Thymus (tissue), 11 donors: ENCODE data around the gene DOCK1. TPM values are rescaled to one million over a fixed set of nuclear protein-coding genes. Genes with fewer than 3 reads are reported as not detected.

ENCODE experiments used
- DNase-seq, 9 donors: peaks; one replicate each; pipeline ENCODE4 v3.0.0-alpha.2; 2013; ENCODE audit warnings: low spot score in 9 of 9, low read depth in 6 of 9, missing footprints in 1 of 9
- H3K27ac ChIP-seq, 2 donors: one replicate each; pipeline ENCODE4 v1.5.1; 2013; ENCODE audit warnings: control low read depth in 1 of 2, low read depth in 1 of 2, low read length in 1 of 2, mild to moderate bottlenecking in 1 of 2, moderate library complexity in 1 of 2
- H3K27me3 ChIP-seq, 2 donors: one replicate each; pipeline ENCODE4 v1.5.1; 2013; ENCODE audit warnings: low read length in 1 of 2; ENCODE audit not compliant: control insufficient read depth in 2 of 2, insufficient read depth in 1 of 2
- H3K36me3 ChIP-seq, 2 donors: one replicate each; pipeline ENCODE4 v1.5.1; 2013; ENCODE audit warnings: low read length in 1 of 2, mild to moderate bottlenecking in 1 of 2, moderate library complexity in 1 of 2; ENCODE audit not compliant: control insufficient read depth in 2 of 2, insufficient read depth in 2 of 2
- H3K4me1 ChIP-seq, 2 donors: one replicate each; pipeline ENCODE4 v1.5.1; 2013; ENCODE audit warnings: low read length in 2 of 2; ENCODE audit not compliant: control insufficient read depth in 2 of 2, insufficient read depth in 2 of 2
- H3K4me3 ChIP-seq, 2 donors: one replicate each; pipeline ENCODE4 v1.5.1; 2013; ENCODE audit warnings: low read length in 2 of 2, control low read depth in 1 of 2, mild to moderate bottlenecking in 1 of 2
- H3K9me3 ChIP-seq, 2 donors: one replicate each; pipeline ENCODE4 v1.5.1; 2013; ENCODE audit warnings: low read length in 1 of 2, mild to moderate bottlenecking in 1 of 2; ENCODE audit not compliant: control insufficient read depth in 2 of 2, insufficient read depth in 1 of 2
- WGBS: extraction: QIAGEN DNeasy Blood & Tissue Kit; methylation state at CpG from one replicate; pipeline ENCODE4 v1.1.7; 2013; 5-methylcytosine and 5-hydroxymethylcytosine counted together
- polyA plus RNA-seq: library from polyadenylated mRNA; stranded (reverse); fragments of 200-250 nt; gene quantifications from one replicate; pipeline ENCODE4 v1.2.3, GENCODE V29; 2013
- total RNA-seq: library from RNA; stranded (reverse); fragments of 120-200 nt; gene quantifications from one replicate; pipeline ENCODE4 v1.2.4, GENCODE V29; 2013
- donor health status: healthy.

The DOCK1 gene
- total and polyA plus RNA-seq, 2 donors, result 10.2 to 11.7 TPM

DNA sequence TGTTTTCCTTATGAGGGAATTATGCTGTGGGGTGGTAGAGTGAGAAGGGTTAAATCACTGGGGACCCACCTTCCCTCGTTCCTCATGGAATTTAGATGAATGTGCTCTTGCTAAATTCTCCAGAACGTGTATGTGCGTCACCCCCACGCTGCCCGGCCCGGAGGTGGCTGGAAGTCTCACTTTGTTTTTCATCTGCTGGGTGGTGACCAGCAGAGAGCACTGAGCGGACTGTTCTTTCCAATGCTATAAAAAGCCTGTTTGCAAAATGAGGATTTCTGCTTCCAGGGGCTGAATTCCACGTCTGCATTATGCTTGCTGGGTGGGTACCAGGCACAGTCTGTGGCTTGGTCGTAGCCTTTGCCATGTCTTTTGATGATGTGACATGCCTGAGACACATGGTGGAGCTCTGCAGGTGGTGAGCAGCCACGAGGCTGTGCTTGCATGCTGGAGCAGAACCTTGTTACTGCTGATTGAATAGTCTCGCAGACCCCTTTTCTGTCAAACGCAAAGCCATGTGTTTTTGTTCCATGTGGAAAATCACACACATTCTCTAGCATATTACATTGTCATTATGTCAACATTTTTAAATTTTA is 323.1 kb downstream of the DOCK1 start:
- 80% methylated on average over 12 of the region's 12 CpGs for WGBS
- Histone ChIP-seq H3K4me1 (no peaks in the 10 kb centered on the region), H3K36me3 (no peaks in the 10 kb centered on the region), H3K9me3 (no peaks in the 10 kb centered on the region), H3K27ac (no peak overlapping the region), H3K4me3 (no peak overlapping the region), H3K27me3 (no peaks in the 10 kb centered on the region)
- peak in 3 of 9 donors; percentile 10 to 45 (median 28) for DNase-seq

DNA sequence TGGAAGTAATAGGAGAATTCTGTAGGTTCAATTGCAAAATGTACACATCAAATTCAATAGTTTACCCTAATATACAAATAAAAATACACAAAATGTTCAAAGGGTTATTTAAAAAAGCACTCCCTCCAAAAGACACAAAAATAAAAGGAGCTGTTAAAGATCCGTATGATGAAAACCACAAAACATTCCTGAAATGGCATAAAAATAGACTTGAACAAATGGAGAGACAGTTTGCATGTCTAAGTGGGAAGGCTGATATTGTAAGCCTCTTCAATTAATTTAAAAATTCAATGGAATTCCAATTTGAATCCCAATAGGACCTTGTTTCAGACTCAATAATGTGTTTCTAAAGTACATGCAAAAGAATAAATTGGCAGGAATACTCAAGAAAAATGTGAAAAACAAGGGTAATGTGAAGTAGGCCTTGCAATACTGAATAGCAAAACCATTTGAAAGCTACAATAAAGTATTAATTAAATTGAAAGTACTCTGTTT is 329.1 kb downstream of the DOCK1 start:
- Histone ChIP-seq H3K36me3 (no peaks in the 10 kb centered on the region), H3K4me1 (no peaks in the 10 kb centered on the region), H3K4me3 (no peak overlapping the region), H3K27me3 (no peaks in the 10 kb centered on the region), H3K27ac (no peak overlapping the region), H3K9me3 (no peaks in the 10 kb centered on the region)
- DNase-seq, result no peak
- WGBS, result 94% methylated on average over 1 of the region's 1 CpG

DNA sequence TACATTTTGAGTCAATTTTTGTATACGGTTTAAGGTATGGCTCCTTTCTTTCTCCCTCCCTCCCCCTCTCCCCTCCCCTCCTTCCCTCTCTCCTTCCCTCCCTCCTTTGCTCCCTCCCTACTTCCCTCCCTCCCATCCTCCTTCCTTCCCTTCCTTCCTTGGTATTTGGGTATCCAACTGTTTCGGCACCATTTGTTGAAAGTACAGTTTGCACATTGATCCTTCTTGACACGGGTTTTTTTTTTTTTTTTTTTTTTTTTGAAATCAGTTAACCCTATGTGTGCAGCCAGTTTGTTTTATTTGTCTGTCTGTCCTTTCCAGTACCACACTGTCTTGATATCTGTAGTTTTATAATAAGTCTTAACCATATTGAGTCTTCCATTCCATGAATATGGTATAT is 331.0 kb downstream of the DOCK1 start:
- Histone ChIP-seq H3K4me3 (no peak overlapping the region), H3K27me3 (no peaks in the 10 kb centered on the region), H3K36me3 (no peaks in the 10 kb centered on the region), H3K27ac (no peak overlapping the region), H3K4me1 (no peaks in the 10 kb centered on the region), H3K9me3 (no peaks in the 10 kb centered on the region)
- DNase-seq, result no peak
- 93% methylated on average over 3 of the region's 3 CpGs for WGBS

DNA sequence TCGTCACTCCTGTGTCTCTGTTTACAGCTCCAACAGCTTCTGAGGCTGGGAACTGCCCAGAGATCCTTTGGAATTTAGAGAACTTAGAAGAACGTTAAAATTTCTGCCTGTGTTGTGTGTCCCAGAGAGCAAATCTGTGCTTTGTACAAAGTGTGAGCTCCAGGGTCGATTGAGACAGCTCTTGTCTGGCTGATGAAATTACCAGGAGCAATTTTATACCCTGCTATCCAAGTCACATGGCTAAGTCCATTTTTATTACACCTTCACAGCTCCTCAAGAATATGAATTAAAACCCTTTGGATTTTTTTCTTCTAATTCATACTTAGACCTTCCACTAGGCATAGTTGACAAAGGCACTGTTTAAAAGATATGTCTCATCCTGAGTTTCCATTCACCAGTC is 337.7 kb downstream of the DOCK1 start:
- no peaks in the 10 kb centered on the region for H3K9me3 ChIP-seq
- WGBS, result 90% methylated on average over 3 of the region's 3 CpGs

DNA sequence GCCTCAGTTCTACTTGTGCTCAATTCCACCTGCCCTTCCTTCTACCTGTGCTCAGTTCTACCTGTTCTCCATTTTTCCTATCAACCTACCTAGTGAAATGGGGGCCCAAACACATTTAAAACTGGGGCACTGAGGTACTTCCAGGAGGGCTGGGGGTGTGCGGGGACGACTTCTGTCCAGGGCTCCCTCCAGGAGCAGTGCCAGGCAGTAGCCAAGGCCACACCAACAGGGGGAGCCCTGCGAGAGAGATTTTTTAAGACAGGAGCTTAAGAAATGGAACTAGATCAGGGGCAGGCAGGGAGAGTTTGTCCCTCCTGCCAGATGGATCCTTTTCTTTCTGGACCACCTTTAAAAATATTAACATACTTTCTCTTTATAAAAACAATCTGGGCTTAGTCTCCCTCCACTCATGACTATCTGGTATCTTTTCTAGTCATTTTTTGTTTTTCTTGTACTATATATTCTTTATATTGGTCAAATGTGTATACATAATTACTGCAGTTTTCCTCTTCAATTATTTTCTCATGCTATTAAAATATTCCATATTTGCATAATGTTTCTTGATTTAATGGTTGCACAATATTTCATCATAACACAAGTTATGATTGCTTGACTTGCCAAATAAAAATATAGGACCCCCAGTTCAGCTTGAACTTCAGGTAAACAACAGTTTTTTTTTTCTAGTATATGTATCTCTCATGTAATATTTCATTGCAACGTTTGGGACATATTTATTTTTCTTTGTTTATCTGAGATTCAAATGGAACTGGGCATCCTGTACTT is 338.5 kb downstream of the DOCK1 start:
- no peaks in the 10 kb centered on the region for H3K4me1 ChIP-seq
- H3K4me3 ChIP-seq, result no peak overlapping the region
- no peaks in the 10 kb centered on the region for H3K27me3 ChIP-seq
- H3K9me3 ChIP-seq, result no peaks in the 10 kb centered on the region
- H3K27ac ChIP-seq, result no peak overlapping the region
- DNase-seq, result peak in 8 of 9 donors; percentile 11 to 70 (median 32)
- no peaks in the 10 kb centered on the region for H3K36me3 ChIP-seq
- 62% methylated on average over 4 of the region's 4 CpGs for WGBS

More for the DNA sequence above, 337.7 kb downstream of the DOCK1 start:
- no peak for DNase-seq
- Histone ChIP-seq H3K4me3 (no peak overlapping the region), H3K27me3 (no peaks in the 10 kb centered on the region), H3K4me1 (no peaks in the 10 kb centered on the region), H3K27ac (no peak overlapping the region), H3K36me3 (no peaks in the 10 kb centered on the region)

DNA sequence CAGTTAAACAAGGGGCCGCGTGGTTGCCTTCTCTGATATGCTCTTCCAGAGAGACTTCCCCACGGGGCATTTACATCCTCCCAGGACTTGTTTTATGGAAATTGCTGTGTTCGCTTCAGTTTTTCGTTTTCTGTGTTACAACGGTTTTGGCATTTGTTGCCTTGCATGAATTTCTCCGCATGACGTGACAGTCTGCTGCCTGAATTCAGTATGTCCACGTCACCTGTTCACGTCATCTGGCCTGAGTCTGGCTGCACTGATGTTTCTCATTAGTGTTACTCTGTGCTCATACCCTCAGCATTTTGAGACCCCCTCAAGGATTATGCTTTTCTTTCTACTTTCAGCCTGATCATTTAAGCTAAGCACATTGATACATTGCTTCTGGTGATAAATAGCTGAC is 340.2 kb downstream of the DOCK1 start:
- Histone ChIP-seq H3K27ac (no peak overlapping the region), H3K4me3 (no peak overlapping the region), H3K4me1 (no peaks in the 10 kb centered on the region), H3K27me3 (no peaks in the 10 kb centered on the region), H3K36me3 (no peaks in the 10 kb centered on the region), H3K9me3 (no peaks in the 10 kb centered on the region)
- DNase-seq, result no peak
- WGBS, result 97% methylated on average over 10 of the region's 10 CpGs

DNA sequence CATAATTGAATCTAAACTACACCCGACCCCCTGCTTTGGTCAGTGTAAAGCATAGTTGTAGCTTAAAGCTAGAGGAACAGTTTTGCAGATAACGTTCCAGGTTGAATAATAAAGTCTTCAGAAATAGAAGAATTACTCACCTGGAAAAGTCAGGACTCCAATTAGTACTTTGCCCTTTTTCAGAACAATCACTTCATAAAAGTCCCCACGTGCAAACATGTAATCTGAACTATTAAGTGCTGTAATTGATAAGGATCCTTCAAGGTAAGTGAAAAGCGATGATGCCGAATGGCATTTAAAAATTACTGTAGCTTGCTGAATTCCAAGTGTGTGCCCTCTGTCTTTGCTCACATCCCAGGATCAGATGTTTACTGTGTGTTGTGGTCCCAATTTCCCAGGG is 344.8 kb downstream of the DOCK1 start:
- no peak for DNase-seq
- Histone ChIP-seq H3K4me3 (no peak overlapping the region), H3K4me1 (peaks cover 0 to 8% of the 10 kb centered on the region in 2 donors), H3K9me3 (no peaks in the 10 kb centered on the region), H3K36me3 (no peaks in the 10 kb centered on the region), H3K27ac (no peak overlapping the region), H3K27me3 (no peaks in the 10 kb centered on the region)
- WGBS, result 86% methylated on average over 5 of the region's 5 CpGs

DNA sequence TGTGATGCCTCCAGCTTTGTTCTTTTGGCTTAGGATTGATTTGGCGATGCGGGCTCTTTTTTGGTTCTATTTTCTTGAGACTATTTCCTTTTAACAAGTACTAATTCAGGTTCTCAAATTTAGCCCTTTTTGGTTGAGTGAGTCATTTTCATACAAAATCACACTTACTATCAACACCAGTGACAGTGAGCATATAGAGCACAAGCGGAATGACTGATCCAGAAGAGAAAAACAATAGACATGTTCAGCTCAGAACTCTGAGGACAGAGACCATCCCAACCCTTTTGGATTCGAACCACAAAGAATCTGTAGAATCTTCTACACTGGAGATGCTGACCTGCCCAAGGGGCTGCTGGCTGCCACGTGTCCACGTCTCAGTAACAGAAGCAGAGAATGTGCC is 347.6 kb downstream of the DOCK1 start:
- Histone ChIP-seq H3K9me3 (no peaks in the 10 kb centered on the region), H3K27ac (no peak overlapping the region), H3K27me3 (no peaks in the 10 kb centered on the region), H3K4me3 (no peak overlapping the region), H3K36me3 (no peaks in the 10 kb centered on the region), H3K4me1 (peaks cover 0 to 8% of the 10 kb centered on the region in 2 donors)
- no peak for DNase-seq
- 99% methylated on average over 6 of the region's 6 CpGs for WGBS

DNA sequence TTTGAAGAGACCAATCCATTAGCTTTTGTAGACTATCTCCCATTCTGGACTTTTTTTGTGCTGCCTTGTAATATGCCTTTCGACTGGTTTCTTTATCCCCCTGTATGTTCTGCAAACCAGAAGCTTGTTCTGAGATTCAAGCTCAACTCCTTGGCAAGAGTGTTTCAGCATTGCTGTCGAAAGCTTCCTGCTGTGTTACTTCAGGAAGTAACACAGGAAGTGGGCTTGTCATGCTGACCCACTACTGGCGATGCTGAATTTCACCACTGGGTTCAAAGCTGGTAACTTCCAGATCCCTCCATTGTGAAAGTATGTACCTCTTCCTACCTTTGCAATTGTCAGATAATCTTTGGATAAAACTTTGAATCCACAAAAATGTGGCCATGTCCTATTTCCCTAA is 349.0 kb downstream of the DOCK1 start:
- Histone ChIP-seq H3K9me3 (no peaks in the 10 kb centered on the region), H3K36me3 (no peaks in the 10 kb centered on the region), H3K27me3 (no peaks in the 10 kb centered on the region), H3K4me1 (peaks cover 0 to 8% of the 10 kb centered on the region in 2 donors), H3K4me3 (no peak overlapping the region), H3K27ac (no peak overlapping the region)
- WGBS, result 9% methylated on average over 3 of the region's 3 CpGs
- peak in 3 of 9 donors; percentile 8 to 56 (median 33) for DNase-seq
